ENCODE measurements around the gene ITK. TPM values are rescaled to one million over a fixed set of nuclear protein-coding genes. Genes with fewer than 3 reads are reported as not detected.

The ITK gene
- total RNA-seq (2022; extraction: Qiagen RNA extraction; ENCODE audit: low read depth) = 0.08 to 0.19 TPM in 2 of 5 replicates, not detected in the others

GRCh38 chr5:157180374-157181264, at the start of gene ITK:
Gene ITK (plus strand): TSS chr5:157180840. CDS start chr5:157180978, 138 bp downstream.

GRCh38 chr5:157142317-157143126, 38.1 kb upstream of the ITK start, which contains the start of gene MED7:
Gene MED7 (minus strand): TSS chr5:157142865. CDS start chr5:157139431, 3,434 bp downstream.

GRCh38 chr5:157166214-157167213, 14.1 kb upstream of the ITK start, which contains the start of gene GARIN3:
Gene GARIN3 (minus strand): TSS chr5:157166264. CDS start chr5:157166168, 96 bp downstream.

GRCh38 chr5:157265714-157266285, 85.2 kb downstream of the ITK start, which contains the start of gene CYFIP2:
Gene CYFIP2 (plus strand): TSS chr5:157266123. CDS start chr5:157285362, 19,239 bp downstream.

Other genes with a start within 250 kb of the ITK start
- 0.91 to 1.9 TPM (median 1.6 TPM) in 5 replicates for gene TIMD4, start 217.6 kb upstream of the ITK start, total RNA-seq (2022; extraction: Qiagen RNA extraction; ENCODE audit: low read depth)
- gene HAVCR1, start 121.7 kb upstream of the ITK start, total RNA-seq (2022; extraction: Qiagen RNA extraction; ENCODE audit: low read depth) = 26.6 to 46.6 TPM (median 37.2 TPM) in 5 replicates
- 0.29 to 0.57 TPM (median 0.52 TPM) in 5 replicates for gene HAVCR2, start 71.8 kb upstream of the ITK start, total RNA-seq (2022; extraction: Qiagen RNA extraction; ENCODE audit: low read depth)
- 13.8 to 21.1 TPM (median 16.4 TPM) in 5 replicates for gene MED7, start 38.0 kb upstream of the ITK start, total RNA-seq (2022; extraction: Qiagen RNA extraction; ENCODE audit: low read depth)
- not detected in 5 replicates for gene GARIN3, start 14.6 kb upstream of the ITK start, total RNA-seq (2022; extraction: Qiagen RNA extraction; ENCODE audit: low read depth)
- 15.3 to 21.0 TPM (median 20.7 TPM) in 5 replicates for gene CYFIP2, start 85.3 kb downstream of the ITK start, total RNA-seq (2022; extraction: Qiagen RNA extraction; ENCODE audit: low read depth)